HG03045 (cell line): Measurements from ENCODE around the gene GRIPAP1.

Experiments used
- ATAC-seq: cut with Tn5 transposase; IDR thresholded peaks from one replicate; pipeline ENCODE4 v1.9.1; 2021; ENCODE audit warnings: mild to moderate bottlenecking, moderate library complexity; ENCODE audit not compliant: unreplicated experiment

GRIPAP1 gene

DNA sequence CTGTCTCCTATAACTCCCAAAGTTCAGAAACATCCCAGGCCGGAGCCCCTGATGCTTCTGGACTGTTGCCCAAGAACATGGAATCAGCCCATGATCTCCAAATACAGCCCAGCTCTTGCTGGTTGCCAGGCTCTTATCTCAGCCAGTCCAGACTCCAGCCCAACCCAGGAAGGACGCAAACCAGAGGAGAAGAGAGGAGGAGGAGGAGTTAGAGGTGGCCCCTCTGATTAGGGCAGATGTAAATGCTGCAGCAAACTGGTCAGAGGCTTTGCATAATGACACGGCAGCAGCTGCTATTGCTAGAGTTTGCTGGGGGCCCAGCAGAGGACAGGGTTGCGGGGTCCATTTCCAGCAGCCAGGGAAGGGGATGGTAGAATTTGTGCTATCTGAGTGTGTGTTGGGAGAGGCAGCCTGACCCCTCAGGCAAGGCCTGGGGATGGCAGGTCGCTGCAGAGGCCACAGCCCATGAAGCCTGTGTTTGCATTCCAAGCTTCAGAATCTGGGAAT is 40.4 kb downstream of the GRIPAP1 start:
- no peak for ATAC-seq

DNA sequence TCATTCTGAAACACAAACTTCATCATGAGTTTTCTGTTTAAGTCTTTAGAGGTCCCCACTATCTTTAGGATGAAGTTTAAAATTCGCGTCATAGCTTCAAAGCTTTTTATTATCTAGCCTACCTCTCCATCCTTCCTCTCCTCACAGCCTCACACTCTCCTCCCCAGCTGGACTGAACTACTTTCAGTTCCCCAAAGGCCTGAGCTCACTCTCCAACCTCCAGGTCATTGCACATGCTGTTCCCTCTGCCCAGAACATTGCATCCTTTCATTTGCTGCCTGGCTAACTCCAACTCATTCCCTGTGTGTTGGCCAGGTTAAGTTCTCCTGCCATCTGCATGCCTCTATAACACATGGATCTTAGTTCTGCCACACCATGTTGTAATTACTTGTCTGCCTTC is 41.8 kb downstream of the GRIPAP1 start:
- ATAC-seq: no peak

DNA sequence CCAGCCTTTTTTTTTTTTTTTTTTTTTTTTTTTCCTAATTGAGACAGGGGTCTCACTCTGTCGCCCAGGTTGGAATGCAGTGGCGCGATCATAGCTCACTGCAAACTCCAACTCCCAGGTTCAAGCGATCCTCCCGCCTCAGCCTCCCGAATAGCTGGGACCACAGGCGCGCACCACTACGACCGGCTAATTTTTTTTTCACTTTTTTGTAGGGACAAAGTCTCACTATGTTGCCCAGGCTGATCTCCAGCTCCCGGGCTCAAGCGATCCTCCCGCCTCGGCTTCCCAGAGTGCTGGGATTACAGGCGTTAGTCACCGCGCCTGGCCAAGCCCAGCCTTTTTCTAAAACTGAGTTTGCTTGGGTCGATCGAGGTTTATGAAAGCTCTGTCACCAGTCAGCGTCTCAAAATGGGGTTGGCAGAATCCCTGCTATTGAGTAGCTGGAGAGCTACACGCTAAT is 43.4 kb downstream of the GRIPAP1 start:
- ATAC-seq: no peak

DNA sequence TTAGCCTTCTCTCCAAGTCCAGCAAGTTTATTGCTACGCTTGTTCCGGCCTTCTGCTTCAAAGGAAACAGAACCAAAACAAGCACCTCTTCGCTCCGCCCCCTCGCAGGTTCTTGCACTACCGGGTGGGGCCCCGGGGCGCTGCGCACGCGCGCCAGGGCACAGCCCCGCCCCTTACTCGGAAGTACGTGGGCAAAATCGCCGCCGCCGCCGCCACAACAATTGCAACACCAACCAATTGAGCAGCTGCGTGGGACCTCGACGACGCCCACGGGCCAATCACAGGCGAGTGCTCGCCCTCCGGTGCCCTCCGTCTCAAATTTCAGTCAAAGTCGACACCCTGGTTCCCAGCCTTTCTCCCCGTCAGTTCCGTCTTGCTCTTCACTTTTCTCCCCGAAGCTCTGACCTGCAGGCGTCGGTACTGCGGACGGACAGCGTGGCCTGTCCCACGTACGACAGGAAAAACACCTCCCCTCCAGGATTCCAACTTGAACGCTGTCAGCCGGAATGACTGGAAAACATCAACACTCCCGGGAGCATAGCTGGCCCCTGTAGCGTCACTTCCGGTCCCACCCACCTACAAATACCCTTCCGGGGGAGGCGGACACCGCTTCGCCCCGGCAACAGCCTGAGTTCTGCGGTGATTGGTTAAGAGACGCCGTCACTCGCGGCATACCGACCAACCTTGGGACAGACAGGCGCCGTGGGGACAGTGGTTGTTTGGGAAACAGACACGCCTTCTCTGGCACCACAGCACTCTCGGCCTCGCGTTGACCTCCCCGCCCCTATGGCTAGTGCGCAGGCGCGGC is 44.0 kb downstream of the GRIPAP1 start:
- peak; percentile 85 for ATAC-seq

GRCh38 chrX:48957477-48957826 is 44.6 kb downstream of the GRIPAP1 start, which contains the start of gene OTUD5:
Gene OTUD5 (minus strand): TSS chrX:48957607. CDS start chrX:48957570, 37 bp downstream.
- peak; percentile 35 for ATAC-seq

DNA sequence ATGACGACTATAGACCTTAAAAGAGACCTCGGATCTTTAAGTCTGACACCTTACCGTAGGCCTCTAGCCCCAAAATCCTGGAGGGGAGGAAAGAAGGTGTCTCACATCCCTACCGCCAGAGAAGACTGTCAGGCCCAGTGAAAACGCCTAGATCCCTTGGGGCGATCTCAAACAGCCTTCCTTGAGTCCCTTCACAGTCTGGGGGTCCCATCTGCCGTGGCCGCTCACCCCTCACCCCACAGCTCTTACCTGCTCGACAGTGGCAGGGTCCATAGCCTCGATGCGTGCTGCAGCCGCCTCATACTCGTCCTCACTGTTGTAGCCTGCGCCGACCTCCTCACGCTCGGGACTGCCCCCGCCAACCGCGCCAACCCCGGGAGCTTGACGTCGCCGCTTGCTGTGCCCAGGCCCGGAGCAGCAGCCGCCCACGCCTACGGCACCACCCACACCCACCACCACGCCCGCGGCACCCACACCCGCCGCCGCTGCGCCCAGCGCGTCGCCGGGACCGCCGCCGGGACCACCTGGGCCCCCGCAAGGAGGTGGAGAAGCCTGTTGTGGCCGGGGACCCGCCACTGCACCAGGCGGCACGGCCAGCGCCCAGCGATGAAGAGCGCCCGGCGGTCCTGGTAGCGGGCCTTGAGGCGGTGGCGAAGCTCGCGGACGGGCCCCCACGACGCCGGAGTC is 45.2 kb downstream of the GRIPAP1 start:
- no peak for ATAC-seq

DNA sequence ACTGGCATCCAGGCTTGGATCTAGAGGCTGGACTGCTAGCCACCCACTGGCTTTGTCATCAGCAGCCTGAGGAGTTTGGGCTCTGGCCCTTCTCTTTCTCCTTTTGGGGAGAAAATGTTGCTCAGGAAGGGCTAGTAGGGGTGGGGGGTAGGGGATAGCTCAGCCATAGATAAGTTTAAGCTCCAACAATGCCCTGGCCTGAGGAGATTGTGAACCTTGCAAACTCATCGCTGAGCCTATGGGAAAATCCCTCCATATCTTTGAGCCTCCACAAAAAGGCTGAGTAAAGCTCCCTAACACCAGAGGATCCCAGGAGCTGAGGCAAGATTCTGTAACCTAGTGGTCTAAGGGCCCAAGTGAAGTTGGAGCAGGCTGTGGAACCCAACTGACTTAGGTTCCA is 53.5 kb downstream of the GRIPAP1 start:
- no peak for ATAC-seq

- no peak for ATAC-seq
These were observed 56.3 kb downstream of the GRIPAP1 start for GRCh38 chrX:48945517-48946348.

- ATAC-seq: no peak
These were observed 59.2 kb downstream of the GRIPAP1 start for GRCh38 chrX:48942895-48943294.

- ATAC-seq: no peak
These were observed 61.6 kb downstream of the GRIPAP1 start for GRCh38 chrX:48940404-48940955.

DNA sequence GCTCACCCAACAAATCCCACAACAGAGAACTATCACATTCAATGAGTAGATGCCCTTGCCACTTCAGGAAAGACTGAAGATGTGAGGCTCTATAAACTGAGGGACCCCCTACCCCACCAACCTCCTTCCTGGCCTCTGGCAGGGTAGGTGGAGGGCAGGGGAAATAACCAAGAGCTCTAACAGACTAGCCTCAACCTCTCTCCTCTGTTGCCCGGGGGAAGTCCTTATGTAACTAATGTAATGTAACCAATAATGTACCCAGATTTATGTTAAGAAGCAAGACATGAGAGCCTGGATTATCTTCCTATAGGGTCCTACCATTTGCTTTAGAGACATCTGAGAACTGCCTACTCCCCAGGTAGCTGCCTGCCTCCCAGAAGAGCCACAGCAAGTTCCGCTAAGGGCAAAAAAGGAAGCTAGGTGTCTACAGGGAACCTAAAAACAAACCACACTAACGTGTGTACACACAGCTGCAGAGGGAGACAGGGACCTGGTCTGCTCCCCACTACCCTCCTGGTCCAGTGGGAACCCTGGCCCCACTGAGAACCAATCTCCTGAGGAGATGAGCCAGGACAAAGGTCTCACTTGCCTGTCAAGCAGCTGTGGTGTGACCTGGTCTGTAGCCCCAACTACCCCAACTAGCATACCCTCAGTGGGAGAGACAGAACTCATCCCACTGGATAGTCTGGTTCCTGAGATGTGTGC is 62.4 kb downstream of the GRIPAP1 start:
- no peak for ATAC-seq

- ATAC-seq: peak; percentile 48
These were observed 63.2 kb downstream of the GRIPAP1 start for GRCh38 chrX:48938721-48939425.

- peak; percentile 52 for ATAC-seq
These were observed 64.8 kb downstream of the GRIPAP1 start for GRCh38 chrX:48937054-48937907.

- ATAC-seq: no peak
These were observed 65.5 kb downstream of the GRIPAP1 start for GRCh38 chrX:48936429-48937053.

DNA sequence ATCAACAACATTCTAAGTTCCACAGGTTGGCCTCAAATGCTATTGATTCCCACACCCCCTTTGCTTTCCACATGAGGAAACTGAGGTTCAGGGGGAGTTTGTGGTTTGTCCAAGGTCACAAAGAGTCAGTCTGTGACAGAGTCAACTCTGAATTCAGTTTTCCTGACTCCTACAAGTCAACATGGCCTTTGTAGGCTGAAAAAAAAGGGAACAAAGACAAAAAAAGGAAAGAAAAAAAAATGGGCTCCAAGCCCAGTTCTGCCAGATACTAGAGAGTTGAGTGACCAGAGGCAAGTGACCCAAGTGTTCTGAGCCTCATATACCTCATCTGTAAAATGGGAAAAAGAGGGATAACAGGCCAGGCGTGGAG is 66.8 kb downstream of the GRIPAP1 start:
- ATAC-seq: no peak

- no peak for ATAC-seq
These were observed 67.3 kb downstream of the GRIPAP1 start for GRCh38 chrX:48934581-48935300.

GRCh38 chrX:48933757-48934156 is 68.3 kb downstream of the GRIPAP1 start:
- no peak for ATAC-seq
